ENCODE measurements around the gene FBXO22.

DNA sequence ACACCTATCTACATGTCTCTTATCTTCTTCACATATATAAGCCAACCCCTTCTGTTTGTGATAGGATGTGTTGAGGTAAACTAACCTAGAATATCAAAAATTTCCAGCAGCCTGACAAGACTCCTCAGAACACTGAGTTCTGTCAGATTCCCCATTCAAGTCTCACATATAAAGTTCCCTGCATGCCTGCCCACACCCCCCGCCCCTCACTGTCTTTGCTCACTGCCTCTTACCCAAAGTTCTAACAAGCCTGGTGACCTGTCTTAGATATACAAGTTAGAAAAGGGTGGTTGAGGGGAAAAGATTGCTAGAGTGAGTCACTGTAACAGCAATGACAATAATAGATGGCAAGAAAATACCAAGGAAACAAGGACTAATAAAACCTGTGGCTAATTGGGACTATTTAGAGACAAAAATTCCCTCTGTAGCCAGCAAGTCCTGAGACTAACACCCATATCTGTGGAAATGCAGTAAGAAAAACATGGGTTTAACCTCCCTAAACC lies 40.1 kb downstream of the FBXO22 start:
- TF ChIP-seq FOSL2 (CRISPR knock-in tag; IDR thresholded peaks at IDR 0.05), result no peak
- TF ChIP-seq, protein P1, sequence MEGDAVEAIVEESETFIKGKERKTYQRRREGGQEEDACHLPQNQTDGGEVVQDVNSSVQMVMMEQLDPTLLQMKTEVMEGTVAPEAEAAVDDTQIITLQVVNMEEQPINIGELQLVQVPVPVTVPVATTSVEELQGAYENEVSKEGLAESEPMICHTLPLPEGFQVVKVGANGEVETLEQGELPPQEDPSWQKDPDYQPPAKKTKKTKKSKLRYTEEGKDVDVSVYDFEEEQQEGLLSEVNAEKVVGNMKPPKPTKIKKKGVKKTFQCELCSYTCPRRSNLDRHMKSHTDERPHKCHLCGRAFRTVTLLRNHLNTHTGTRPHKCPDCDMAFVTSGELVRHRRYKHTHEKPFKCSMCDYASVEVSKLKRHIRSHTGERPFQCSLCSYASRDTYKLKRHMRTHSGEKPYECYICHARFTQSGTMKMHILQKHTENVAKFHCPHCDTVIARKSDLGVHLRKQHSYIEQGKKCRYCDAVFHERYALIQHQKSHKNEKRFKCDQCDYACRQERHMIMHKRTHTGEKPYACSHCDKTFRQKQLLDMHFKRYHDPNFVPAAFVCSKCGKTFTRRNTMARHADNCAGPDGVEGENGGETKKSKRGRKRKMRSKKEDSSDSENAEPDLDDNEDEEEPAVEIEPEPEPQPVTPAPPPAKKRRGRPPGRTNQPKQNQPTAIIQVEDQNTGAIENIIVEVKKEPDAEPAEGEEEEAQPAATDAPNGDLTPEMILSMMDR (CRISPR knock-in tag; IDR thresholded peaks at IDR 0.05), result no peak
- TF ChIP-seq ZBTB40 (IDR thresholded peaks at IDR 0.05), result no peak
- TF ChIP-seq ZBTB40 (CRISPR knock-in tag; IDR thresholded peaks at IDR 0.05), result no peak
- TF ChIP-seq TBL1XR1 (IDR thresholded peaks at IDR 0.05; ENCODE audit: borderline replicate concordance, low read length, partially characterized antibody), result no peak
- no peak for TF ChIP-seq MXD4 (CRISPR knock-in tag; IDR thresholded peaks at IDR 0.05)
- no peak for TF ChIP-seq ELF1 (CRISPR knock-in tag; IDR thresholded peaks at IDR 0.05)
- TF ChIP-seq, protein P2, sequence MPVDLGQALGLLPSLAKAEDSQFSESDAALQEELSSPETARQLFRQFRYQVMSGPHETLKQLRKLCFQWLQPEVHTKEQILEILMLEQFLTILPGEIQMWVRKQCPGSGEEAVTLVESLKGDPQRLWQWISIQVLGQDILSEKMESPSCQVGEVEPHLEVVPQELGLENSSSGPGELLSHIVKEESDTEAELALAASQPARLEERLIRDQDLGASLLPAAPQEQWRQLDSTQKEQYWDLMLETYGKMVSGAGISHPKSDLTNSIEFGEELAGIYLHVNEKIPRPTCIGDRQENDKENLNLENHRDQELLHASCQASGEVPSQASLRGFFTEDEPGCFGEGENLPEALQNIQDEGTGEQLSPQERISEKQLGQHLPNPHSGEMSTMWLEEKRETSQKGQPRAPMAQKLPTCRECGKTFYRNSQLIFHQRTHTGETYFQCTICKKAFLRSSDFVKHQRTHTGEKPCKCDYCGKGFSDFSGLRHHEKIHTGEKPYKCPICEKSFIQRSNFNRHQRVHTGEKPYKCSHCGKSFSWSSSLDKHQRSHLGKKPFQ (CRISPR knock-in tag; IDR thresholded peaks at IDR 0.05; ENCODE audit: insufficient replicate concordance), result no peak
- TF ChIP-seq ZNF501 (CRISPR knock-in tag; IDR thresholded peaks at IDR 0.05), result no peak
- no peak for TF ChIP-seq EZH2 (conservative IDR thresholded peaks at IDR 0.05; ENCODE audit: low read depth, low read length)
- TF ChIP-seq IRF2 (CRISPR knock-in tag; IDR thresholded peaks at IDR 0.05), result no peak
- TF ChIP-seq ZNF746 (CRISPR knock-in tag; IDR thresholded peaks at IDR 0.05), result no peak
- TF ChIP-seq POLR2A (IDR thresholded peaks at IDR 0.05; ENCODE audit: insufficient read depth in 1 of 2, low read depth in 2 of 2, low read length in 2 of 2), result no peak
- no peak for TF ChIP-seq ZMYM3 (CRISPR knock-in tag; IDR thresholded peaks at IDR 0.05)

Measured in HepG2 (cell line).